Muscle of arm (tissue), 12 donors: ENCODE measurements around the gene TUBGCP3. TPM values are rescaled to one million over a fixed set of nuclear protein-coding genes. Genes with fewer than 3 reads are reported as not detected.
"Not testable (repeated sequence)": the region's sequence is repeated elsewhere in the genome, so short reads cannot be mapped to it uniquely, and the experiment has no call there.

ENCODE experiments used
- DNase-seq: peaks from one replicate; pipeline ENCODE4 v3.0.0-alpha.2; 2013
- polyA plus RNA-seq, 12 donors: library from polyadenylated mRNA; unstranded; fragments of 120-200 nt; gene quantifications; one replicate each; pipeline ENCODE4 v1.2.1, GENCODE V29; 2013; ENCODE audit not compliant: insufficient read length in 12 of 12

TUBGCP3 gene
- polyA plus RNA-seq, 12 donors: 15.5 to 26.6 (median 19.2) TPM; not detected in 1

- peak; percentile 25 for DNase-seq
These were observed 57.1 kb downstream of the TUBGCP3 start for GRCh38 chr13:112530861-112531260.

GRCh38 chr13:112529216-112529615 is 58.7 kb downstream of the TUBGCP3 start:
- no peak for DNase-seq

GRCh38 chr13:112526146-112526853 is 61.7 kb downstream of the TUBGCP3 start:
- no peak for DNase-seq

GRCh38 chr13:112525356-112525945 is 62.5 kb downstream of the TUBGCP3 start:
- no peak for DNase-seq

GRCh38 chr13:112522578-112522977 is 65.4 kb downstream of the TUBGCP3 start:
- DNase-seq: no peak

- no peak for DNase-seq
These were observed 66.8 kb downstream of the TUBGCP3 start for GRCh38 chr13:112521073-112521685.

- DNase-seq: no peak
These were observed 68.4 kb downstream of the TUBGCP3 start for GRCh38 chr13:112519517-112520060.

GRCh38 chr13:112516218-112516617 is 71.7 kb downstream of the TUBGCP3 start:
- DNase-seq: no peak

- no peak for DNase-seq
These were observed 74.2 kb downstream of the TUBGCP3 start for GRCh38 chr13:112513761-112514160.

GRCh38 chr13:112510987-112511685 is 76.8 kb downstream of the TUBGCP3 start:
- DNase-seq: no peak

GRCh38 chr13:112510002-112510780 is 77.8 kb downstream of the TUBGCP3 start:
- DNase-seq: peak; percentile 35

GRCh38 chr13:112509190-112509589 is 78.8 kb downstream of the TUBGCP3 start:
- no peak for DNase-seq

- no peak for DNase-seq
These were observed 81.9 kb downstream of the TUBGCP3 start for GRCh38 chr13:112506046-112506445.

GRCh38 chr13:112496166-112496565 is 91.8 kb downstream of the TUBGCP3 start:
- no peak for DNase-seq

GRCh38 chr13:112495465-112495864 is 92.5 kb downstream of the TUBGCP3 start:
- DNase-seq: no peak

- DNase-seq: no peak
These were observed 98.8 kb downstream of the TUBGCP3 start for GRCh38 chr13:112489199-112489598.

- not testable (repeated sequence) for DNase-seq
These were observed 99.5 kb downstream of the TUBGCP3 start for GRCh38 chr13:112488343-112489050.

GRCh38 chr13:112487127-112487517 is 100.8 kb downstream of the TUBGCP3 start:
- DNase-seq: no peak

- no peak for DNase-seq
These were observed 101.4 kb downstream of the TUBGCP3 start for GRCh38 chr13:112486386-112487126.

GRCh38 chr13:112485814-112486213 is 102.1 kb downstream of the TUBGCP3 start:
- not testable (repeated sequence) for DNase-seq
